Keratinocyte (primary cell): ENCODE results near the gene ANKHD1. TPM values are rescaled to one million over a fixed set of nuclear protein-coding genes. Genes with fewer than 3 reads are reported as not detected.

Experiments
- DNase-seq: peaks from one replicate; pipeline ENCODE4 v3.0.0-alpha.2; 2011; ENCODE audit warnings: low read depth, missing footprints, low spot score
- FAIRE-seq: peaks from 2 replicates; lab custom pipeline; 2011; peaks lifted over from hg19 to GRCh38; lab: Jason Lieb, UNC
- H2AFZ ChIP-seq: 2 replicates; pipeline ENCODE4 v1.6.0; 2012; ENCODE audit warnings: low read length, control low read depth, inconsistent platforms; ENCODE audit not compliant: control insufficient read depth
- H3K27ac ChIP-seq: 2 replicates; pipeline ENCODE4 v1.5.1; 2011; ENCODE audit warnings: low read length; ENCODE audit not compliant: control insufficient read depth, insufficient read depth
- H3K27me3 ChIP-seq: 3 replicates; pipeline ENCODE4 v1.6.0; 2011; ENCODE audit warnings: low read length; ENCODE audit not compliant: control insufficient read depth, insufficient read depth; ENCODE audit errors: extremely low read depth
- H3K36me3 ChIP-seq, 2 experiments: 2 replicates in 1 of 2; 3 replicates in 1 of 2; pipeline ENCODE4 v1.5.1; 2011; ENCODE audit warnings: low read length in 2 of 2, mild to moderate bottlenecking in 1 of 2; ENCODE audit not compliant: control insufficient read depth in 2 of 2, insufficient read depth in 2 of 2; ENCODE audit errors: extremely low read depth in 1 of 2
- H3K4me1 ChIP-seq: 3 replicates; pipeline ENCODE4 v1.5.1; 2011; ENCODE audit warnings: low read length; ENCODE audit not compliant: control insufficient read depth, insufficient read depth; ENCODE audit errors: extremely low read depth
- H3K4me2 ChIP-seq: 3 replicates; pipeline ENCODE4 v1.6.0; 2011; ENCODE audit warnings: low read depth, low read length; ENCODE audit not compliant: control insufficient read depth, insufficient read depth; ENCODE audit errors: extremely low read depth
- H3K4me3 ChIP-seq, 3 experiments: fragments of 200-600 bp in 1 of 3; sonication (generic) in 1 of 3; 2 replicates in 2 of 3; 3 replicates in 1 of 3; pipeline ENCODE4 v1.5.1; 2011 to 2016; ENCODE audit warnings: low read length in 3 of 3, mild to moderate bottlenecking in 3 of 3, control low read depth in 2 of 3, inconsistent platforms in 1 of 3, low read depth in 1 of 3, mixed read lengths in 1 of 3, mixed run types in 1 of 3, moderate library complexity in 1 of 3; ENCODE audit not compliant: control insufficient read depth in 2 of 3, insufficient read depth in 2 of 3; ENCODE audit errors: extremely low read depth in 1 of 3
- H3K79me2 ChIP-seq: 2 replicates; pipeline ENCODE4 v1.6.0; 2012; ENCODE audit warnings: low read length; ENCODE audit not compliant: control insufficient read depth, insufficient read depth
- H3K9ac ChIP-seq: 3 replicates; pipeline ENCODE4 v1.6.0; 2011; ENCODE audit warnings: low read length; ENCODE audit not compliant: control insufficient read depth, insufficient read depth; ENCODE audit errors: extremely low read depth
- H3K9me1 ChIP-seq: 3 replicates; pipeline ENCODE4 v1.6.0; 2011; ENCODE audit warnings: low read length; ENCODE audit not compliant: control insufficient read depth, insufficient read depth; ENCODE audit errors: extremely low read depth
- H3K9me3 ChIP-seq: 2 replicates; pipeline ENCODE4 v1.5.1; 2012; ENCODE audit warnings: low read depth, low read length; ENCODE audit not compliant: control insufficient read depth
- H4K20me1 ChIP-seq: 3 replicates; pipeline ENCODE4 v1.6.0; 2011; ENCODE audit warnings: low read length; ENCODE audit not compliant: control insufficient read depth, insufficient read depth; ENCODE audit errors: extremely low read depth
- CTCF ChIP-seq, 3 experiments: IDR thresholded peaks in 1 of 3; conservative IDR thresholded peaks in 1 of 3; optimal IDR thresholded peaks in 1 of 3; 2 replicates in 2 of 3; 3 replicates in 1 of 3; pipeline versions ENCODE3 to v1.5.1; 2011; ENCODE audit warnings: low read length in 3 of 3, mild to moderate bottlenecking in 3 of 3, moderate library complexity in 2 of 3, control low read depth in 1 of 3, inconsistent platforms in 1 of 3; ENCODE audit not compliant: insufficient read depth in 2 of 3; ENCODE audit errors: extremely low read depth in 1 of 3
- EZH2 ChIP-seq: IDR thresholded peaks from one replicate; pipeline ENCODE4 v1.6.1; 2012; ENCODE audit warnings: inconsistent platforms, mild to moderate bottlenecking, low read length, moderate library complexity
- dilution Hi-C: fragments of 300-500 bp; cut with MboI; formaldehyde crosslinking; loops from one replicate; pipeline ENCODE4 v1.7.0; 2020; ENCODE audit warnings: low sequenced_read_pairs; ENCODE audit not compliant: extremely low pct_ligation_motif_present
- polyA plus RNA-seq, 5 experiments: library from polyadenylated mRNA; depleted of rRNA in 3 of 5; stranded (reverse) in 3 of 5; stranded (forward) in 1 of 5; unstranded in 1 of 5; fragments of >200 nt; gene quantifications; 1 replicate in 1 of 5; 2 replicates in 3 of 5; 3 replicates in 1 of 5; pipeline versions ENCODE4 v1.2.1 to v1.2.3, GENCODE V29; 2011 to 2012; ENCODE audit warnings: missing spikeins in 2 of 5, low read depth in 1 of 5, low replicate concordance in 1 of 5

The ANKHD1 gene
- polyA plus RNA-seq, 1 donor (not counting 4 experiments of a cell fraction or from before 2014, with no cell fraction given), result 65.9 TPM

- H3K4me2 ChIP-seq, result no peak overlapping the region
- H3K36me3 ChIP-seq, result no peaks in the 10 kb centered on the region
- no peak for FAIRE-seq
- dilution Hi-C loops, result no loop called here
- H4K20me1 ChIP-seq, result peaks cover 16% of the 10 kb centered on the region
- H3K27ac ChIP-seq, result no peak overlapping the region
- no peak overlapping the region for H2AFZ ChIP-seq
- no peaks in the 10 kb centered on the region for H3K27me3 ChIP-seq
- no peak for TF ChIP-seq CTCF (optimal IDR thresholded peaks at IDR 0.05 in 1 of 3, IDR thresholded peaks at IDR 0.05 in 1 of 3, conservative IDR thresholded peaks at IDR 0.05 in 1 of 3; ENCODE audit: extremely low read depth in 1 of 3, insufficient read depth in 2 of 3, low read length in 3 of 3)
- H3K4me1 ChIP-seq, result peaks cover 4% of the 10 kb centered on the region
- no peak for DNase-seq
- peaks cover 88% of the 10 kb centered on the region for H3K79me2 ChIP-seq
- no peak overlapping the region for H3K4me3 ChIP-seq
- H3K9ac ChIP-seq, result no peak overlapping the region
- no peaks in the 10 kb centered on the region for H3K9me3 ChIP-seq
- H3K9me1 ChIP-seq, result no peaks in the 10 kb centered on the region
Measured at GRCh38 chr5:140413230-140413629, 11.6 kb downstream of the ANKHD1 start.

- Histone ChIP-seq H3K79me2 (peaks cover 85% of the 10 kb centered on the region), H4K20me1 (peaks cover 6% of the 10 kb centered on the region), H3K27me3 (no peaks in the 10 kb centered on the region), H3K36me3 (no peaks in the 10 kb centered on the region), H3K9me3 (no peaks in the 10 kb centered on the region), H3K9me1 (no peaks in the 10 kb centered on the region), H3K9ac (no peak overlapping the region), H3K4me3 (no peak overlapping the region), H3K4me1 (no peaks in the 10 kb centered on the region), H2AFZ (no peak overlapping the region), H3K27ac (no peak overlapping the region), H3K4me2 (no peak overlapping the region)
- TF ChIP-seq CTCF (optimal IDR thresholded peaks at IDR 0.05 in 1 of 3, IDR thresholded peaks at IDR 0.05 in 1 of 3, conservative IDR thresholded peaks at IDR 0.05 in 1 of 3; ENCODE audit: extremely low read depth in 1 of 3, insufficient read depth in 2 of 3, low read length in 3 of 3) (no peak), EZH2 (no peak)
- DNase-seq, result no peak
- dilution Hi-C loops, result no loop called here
- FAIRE-seq, result no peak
Measured at GRCh38 chr5:140417235-140417634, 15.6 kb downstream of the ANKHD1 start.
